Pons (tissue), 1 donor: ENCODE results near the gene NGB.

ENCODE experiments used
- DNase-seq: peaks from one replicate; pipeline ENCODE4 v3.0.0-alpha.2; 2016; ENCODE audit warnings: low spot score

Gene NGB

GRCh38 chr14:77264466-77265186, 6.4 kb downstream of the NGB start:
- no peak for DNase-seq

GRCh38 chr14:77260631-77261030, 10.4 kb downstream of the NGB start:
- DNase-seq, result peak; percentile 28

- no peak for DNase-seq
These were observed 10.8 kb downstream of the NGB start for GRCh38 chr14:77260199-77260598.

- DNase-seq, result no peak
These were observed 11.8 kb downstream of the NGB start for GRCh38 chr14:77259025-77259715.

GRCh38 chr14:77258566-77258965, 12.4 kb downstream of the NGB start:
- DNase-seq, result no peak

GRCh38 chr14:77257700-77258099, 13.3 kb downstream of the NGB start:
- no peak for DNase-seq

- DNase-seq, result no peak
These were observed 14.3 kb downstream of the NGB start for GRCh38 chr14:77256694-77257093.

GRCh38 chr14:77253333-77254190, 17.4 kb downstream of the NGB start:
- no peak for DNase-seq

GRCh38 chr14:77251870-77252269, 19.1 kb downstream of the NGB start:
- DNase-seq, result no peak

- no peak for DNase-seq
These were observed 20.1 kb downstream of the NGB start for GRCh38 chr14:77250927-77251326.

GRCh38 chr14:77249286-77249685, 21.7 kb downstream of the NGB start:
- no peak for DNase-seq

- no peak for DNase-seq
These were observed 22.3 kb downstream of the NGB start for GRCh38 chr14:77248666-77249065.

- no peak for DNase-seq
These were observed 24.2 kb downstream of the NGB start for GRCh38 chr14:77246784-77247183.

- DNase-seq, result no peak
These were observed 25.2 kb downstream of the NGB start for GRCh38 chr14:77245820-77246219.

- DNase-seq, result no peak
These were observed 27.2 kb downstream of the NGB start for GRCh38 chr14:77243853-77244252.

GRCh38 chr14:77242752-77243151, 28.3 kb downstream of the NGB start:
- no peak for DNase-seq

- no peak for DNase-seq
These were observed 29.1 kb downstream of the NGB start for GRCh38 chr14:77241955-77242354.

GRCh38 chr14:77240336-77240915, 30.6 kb downstream of the NGB start:
- no peak for DNase-seq

- DNase-seq, result no peak
These were observed 31.6 kb downstream of the NGB start for GRCh38 chr14:77239412-77239811.

GRCh38 chr14:77238996-77239395, 32.0 kb downstream of the NGB start:
- no peak for DNase-seq

GRCh38 chr14:77238356-77238755, 32.6 kb downstream of the NGB start:
- peak; percentile 9 for DNase-seq

- DNase-seq, result no peak
These were observed 34.2 kb downstream of the NGB start for GRCh38 chr14:77236814-77237213.
